H1 (cell line): ENCODE measurements around the gene CORT. TPM values are rescaled to one million over a fixed set of nuclear protein-coding genes. Genes with fewer than 3 reads are reported as not detected.

ENCODE experiments used
- CTCF ChIA-PET: fragments of 300-600 bp; sonication (Branson Sonifier 250); formaldehyde crosslinking; loops from one replicate; lab custom pipeline; 2021; ENCODE audit not compliant: partially characterized antibody; lab: Charles Lee
- POLR2A ChIA-PET: fragments of 300-600 bp; sonication (Branson Sonifier 250); formaldehyde crosslinking; loops from one replicate; lab custom pipeline; 2021; ENCODE audit warnings: inconsistent platforms; ENCODE audit not compliant: partially characterized antibody; lab: Charles Lee
- DNase-seq, 2 experiments: peaks; one replicate each; pipeline versions ENCODE4 v3.0.0 to v3.0.0-alpha.2; 2010 to 2022; ENCODE audit warnings: low spot score in 2 of 2, low read depth in 1 of 2, mixed read lengths in 1 of 2
- FAIRE-seq: peaks from 2 replicates; lab custom pipeline; 2011; peaks lifted over from hg19 to GRCh38; lab: Jason Lieb, UNC
- H2AFZ ChIP-seq: 2 replicates; pipeline ENCODE4 v1.8.1; 2012; ENCODE audit warnings: low read length, inconsistent platforms
- H2AK5ac ChIP-seq: 2 replicates; pipeline ENCODE4 v1.6.1; 2013; ENCODE audit warnings: low read depth, low read length
- H2BK120ac ChIP-seq: replicated peaks from 2 replicates; pipeline ENCODE3; 2013; ENCODE audit warnings: low read depth, low read length, inconsistent platforms
- H2BK12ac ChIP-seq: 2 replicates; pipeline ENCODE4 v1.6.1; 2013; ENCODE audit warnings: low read depth, low read length
- H2BK15ac ChIP-seq: 2 replicates; pipeline ENCODE4 v1.6.1; 2013; ENCODE audit warnings: low read length
- H2BK20ac ChIP-seq: 2 replicates; pipeline ENCODE4 v1.6.1; 2013; ENCODE audit warnings: low read length
- H2BK5ac ChIP-seq: 2 replicates; pipeline ENCODE4 v1.6.1; 2013; ENCODE audit warnings: low read depth, low read length
- H3K14ac ChIP-seq: 2 replicates; pipeline ENCODE4 v1.6.1; 2013; ENCODE audit warnings: inconsistent platforms; ENCODE audit not compliant: insufficient read length
- H3K18ac ChIP-seq: 2 replicates; pipeline ENCODE4 v1.6.1; 2013; ENCODE audit warnings: low read length; ENCODE audit errors: extremely low read depth
- H3K23ac ChIP-seq: 2 replicates; pipeline ENCODE4 v1.6.1; 2013; ENCODE audit warnings: inconsistent platforms; ENCODE audit not compliant: insufficient read length
- H3K23me2 ChIP-seq: 2 replicates; pipeline ENCODE4 v1.6.1; 2013; ENCODE audit warnings: low read depth, low read length
- H3K27ac ChIP-seq: 2 replicates; pipeline ENCODE4 v1.6.1; 2011; ENCODE audit warnings: low read depth, low read length, inconsistent platforms
- H3K27me3 ChIP-seq, 4 experiments: replicated peaks in 1 of 4; 1 replicate in 1 of 4; 2 replicates in 3 of 4; pipeline versions ENCODE4 v1.6.1 to v1.8.1; 2011 to 2013; ENCODE audit warnings: low read length in 3 of 4, mild to moderate bottlenecking in 3 of 4, inconsistent platforms in 2 of 4, mixed read lengths in 2 of 4, moderate library complexity in 1 of 4; ENCODE audit not compliant: control insufficient read depth in 3 of 4, insufficient read depth in 3 of 4; ENCODE audit errors: extremely low read depth in 1 of 4
- H3K36me3 ChIP-seq, 4 experiments: 2 replicates each; pipeline versions ENCODE4 v1.6.1 to v1.8.1; 2011 to 2013; ENCODE audit warnings: mild to moderate bottlenecking in 4 of 4, low read length in 3 of 4, moderate library complexity in 2 of 4, control low read depth in 1 of 4, inconsistent platforms in 1 of 4; ENCODE audit not compliant: insufficient read depth in 4 of 4, control insufficient read depth in 2 of 4
- H3K4ac ChIP-seq: replicated peaks from 2 replicates; pipeline ENCODE3; 2013; ENCODE audit warnings: low read length, low read depth, mixed read lengths, inconsistent platforms; ENCODE audit not compliant: insufficient read length
- H3K4me1 ChIP-seq, 4 experiments: replicated peaks in 1 of 4; 1 replicate in 1 of 4; 2 replicates in 3 of 4; pipeline versions ENCODE4 v1.6.1 to v1.8.1; 2011 to 2013; ENCODE audit warnings: low read length in 3 of 4, inconsistent platforms in 2 of 4, mixed read lengths in 1 of 4; ENCODE audit not compliant: insufficient read depth in 4 of 4, control insufficient read depth in 3 of 4
- H3K4me2 ChIP-seq, 2 experiments: 2 replicates each; pipeline versions ENCODE4 v1.6.1 to v1.8.1; 2011 to 2013; ENCODE audit warnings: low read depth in 2 of 2, low read length in 2 of 2, control low read depth in 1 of 2, inconsistent platforms in 1 of 2, mild to moderate bottlenecking in 1 of 2; ENCODE audit not compliant: insufficient read depth in 1 of 2
- H3K4me3 ChIP-seq, 4 experiments: fragments of 200-600, 300-600 bp in 1 of 4; sonication (generic), shearing (Covaris generic), sonication (Bioruptor Twin) in 1 of 4; 2 replicates each; pipeline versions ENCODE4 v1.5.1 to v1.8.1; 2011 to 2016; ENCODE audit warnings: low read length in 4 of 4, low read depth in 3 of 4, control low read depth in 2 of 4, inconsistent platforms in 2 of 4, mild to moderate bottlenecking in 2 of 4, mixed read lengths in 1 of 4, moderate library complexity in 1 of 4; ENCODE audit not compliant: insufficient read depth in 2 of 4; ENCODE audit errors: extremely low read depth in 1 of 4
- H3K56ac ChIP-seq: replicated peaks from 2 replicates; pipeline ENCODE3; 2013; ENCODE audit warnings: low read depth, mild to moderate bottlenecking, mixed read lengths, low read length, inconsistent platforms; ENCODE audit not compliant: insufficient read length
- H3K79me1 ChIP-seq: 2 replicates; pipeline ENCODE4 v1.6.1; 2013; ENCODE audit warnings: low read depth, low read length, control low read depth
- H3K79me2 ChIP-seq, 2 experiments: 2 replicates each; pipeline versions ENCODE4 v1.6.1 to v1.8.1; 2012 to 2013; ENCODE audit warnings: low read length in 2 of 2, mild to moderate bottlenecking in 2 of 2, inconsistent platforms in 1 of 2; ENCODE audit not compliant: insufficient read depth in 2 of 2, control insufficient read depth in 1 of 2
- H3K9ac ChIP-seq, 4 experiments: replicated peaks in 1 of 4; 1 replicate in 1 of 4; 2 replicates in 3 of 4; pipeline versions ENCODE4 v1.6.1 to v1.8.1; 2011 to 2013; ENCODE audit warnings: low read depth in 3 of 4, low read length in 3 of 4, control low read depth in 2 of 4, mild to moderate bottlenecking in 2 of 4, moderate library complexity in 2 of 4, inconsistent platforms in 1 of 4; ENCODE audit errors: extremely low read depth in 1 of 4
- H3K9me3 ChIP-seq, 2 experiments: 2 replicates each; pipeline versions ENCODE4 v1.6.1 to v1.8.1; 2012 to 2013; ENCODE audit warnings: mild to moderate bottlenecking in 2 of 2, moderate library complexity in 2 of 2, control low read depth in 1 of 2, inconsistent platforms in 1 of 2, low read depth in 1 of 2, low read length in 1 of 2, mixed read lengths in 1 of 2; ENCODE audit not compliant: insufficient read depth in 2 of 2
- H4K20me1 ChIP-seq, 2 experiments: replicated peaks in 1 of 2; 2 replicates each; pipeline versions ENCODE3 to v1.8.1; 2011 to 2013; ENCODE audit warnings: inconsistent platforms in 2 of 2, low read length in 2 of 2, mild to moderate bottlenecking in 1 of 2; ENCODE audit not compliant: insufficient read depth in 2 of 2, control insufficient read depth in 1 of 2
- H4K5ac ChIP-seq: 2 replicates; pipeline ENCODE4 v1.6.1; 2013; ENCODE audit warnings: low read length, low read depth, mixed read lengths, inconsistent platforms; ENCODE audit not compliant: insufficient read length
- H4K8ac ChIP-seq: 2 replicates; pipeline ENCODE4 v1.8.0; 2013; ENCODE audit warnings: mild to moderate bottlenecking, moderate library complexity, low read length, inconsistent platforms; ENCODE audit not compliant: insufficient read depth; ENCODE audit errors: extremely low read depth
- H4K91ac ChIP-seq: replicated peaks from 2 replicates; pipeline ENCODE3; 2013; ENCODE audit warnings: low read length, mixed read lengths, inconsistent platforms; ENCODE audit not compliant: insufficient read length
- BCL11A ChIP-seq, 2 experiments: IDR thresholded peaks; one replicate each; pipeline ENCODE4 v1.6.1; 2011; ENCODE audit warnings: low read depth in 2 of 2, low read length in 2 of 2, mild to moderate bottlenecking in 2 of 2
- BRCA1 ChIP-seq: IDR thresholded peaks from 2 replicates; pipeline ENCODE4 v1.6.1; 2012; ENCODE audit warnings: low read depth, low read length, improper control_type of control experiment
- CBX8 ChIP-seq: fragments of 300-800, 300-1000 bp; sonication (generic); IDR thresholded peaks from 2 replicates; pipeline ENCODE4 v1.7.1; 2016; ENCODE audit warnings: low read depth, low read length, borderline replicate concordance
- KDM4A ChIP-seq: IDR thresholded peaks from one replicate; pipeline ENCODE4 v1.7.1; 2012; ENCODE audit warnings: low read depth, mild to moderate bottlenecking, moderate library complexity, low read length, inconsistent platforms; ENCODE audit not compliant: severe bottlenecking
- KDM5A ChIP-seq: fragments of 200-600 bp; IDR thresholded peaks from 2 replicates; pipeline ENCODE4 v1.7.1; 2012; ENCODE audit warnings: mild to moderate bottlenecking, low read length, inconsistent platforms, mixed read lengths
- NANOG ChIP-seq: IDR thresholded peaks from 2 replicates; pipeline ENCODE4 v1.6.1; 2011; ENCODE audit warnings: low read length, low read depth, mild to moderate bottlenecking, inconsistent platforms; ENCODE audit not compliant: insufficient read depth, poor library complexity, severe bottlenecking
- POLR2AphosphoS5 ChIP-seq: IDR thresholded peaks from 2 replicates; pipeline ENCODE4 v1.6.1; 2011; ENCODE audit warnings: low read depth, low read length
- RAD21 ChIP-seq, 2 experiments: IDR thresholded peaks in 1 of 2; conservative IDR thresholded peaks in 1 of 2; 2 replicates each; pipeline ENCODE4 v1.6.1; 2011; ENCODE audit warnings: low read depth in 2 of 2, low read length in 2 of 2, improper control_type of control experiment in 1 of 2, inconsistent platforms in 1 of 2, mild to moderate bottlenecking in 1 of 2, moderate library complexity in 1 of 2
- RNF2 ChIP-seq: fragments of 200-900, 300-1000 bp; sonication (generic); IDR thresholded peaks from 2 replicates; pipeline ENCODE4 v1.7.1; 2016; ENCODE audit warnings: borderline replicate concordance, low read depth, mild to moderate bottlenecking, antibody characterized with exemption, low read length; ENCODE audit not compliant: poor library complexity, severe bottlenecking; ENCODE audit errors: missing control alignments
- SIRT6 ChIP-seq: IDR thresholded peaks from one replicate; pipeline ENCODE4 v1.7.1; 2012; ENCODE audit warnings: low read length, inconsistent platforms
- SRF ChIP-seq: IDR thresholded peaks from 2 replicates; pipeline ENCODE4 v1.6.1; 2011; ENCODE audit warnings: mild to moderate bottlenecking, low read depth, low read length, moderate library complexity
- TBP ChIP-seq: IDR thresholded peaks from 2 replicates; pipeline ENCODE4 v1.6.1; 2011; ENCODE audit warnings: low read depth, low read length, improper control_type of control experiment
- WGBS, 2 experiments: shearing (Covaris generic) in 1 of 2; methylation state at CpG; one replicate each; pipeline versions ENCODE4 v1.1.6 to v1.1.7; 2013 to 2015; ENCODE audit warnings: low lambda C conversion rate in 2 of 2, mixed read lengths in 2 of 2, inconsistent platforms in 1 of 2, low coverage in 1 of 2, missing lambda C conversion rate in 1 of 2; ENCODE audit not compliant: insufficient replicate concordance in 2 of 2, insufficient coverage in 1 of 2, insufficient read length in 1 of 2; ENCODE audit errors: extremely low coverage in 1 of 2, missing lambda C conversion rate in 1 of 2; 5-methylcytosine and 5-hydroxymethylcytosine counted together
- polyA plus RNA-seq, 7 experiments: library from polyadenylated mRNA; depleted of rRNA in 3 of 7; stranded (reverse) in 5 of 7; unstranded in 2 of 7; fragments of >200 nt in 5 of 7; fragments of 200-250 nt in 2 of 7; gene quantifications; 1 replicate in 5 of 7; 2 replicates in 1 of 7; 4 replicates in 1 of 7; pipeline versions ENCODE4 v1.2.1 to v1.2.3, GENCODE V29; 2011 to 2013; ENCODE audit warnings: missing spikeins in 2 of 7, mixed read lengths in 2 of 7
- total RNA-seq: library from RNA; stranded (reverse); fragmentation: NEBNext Ultra II Directional; extraction: Animal tissue kit (Norgen Biotek cat#: 25700); gene quantifications from 2 replicates; pipeline ENCODE4 v1.2.1, GENCODE V29; 2021

CORT gene
- total and polyA plus RNA-seq, 2 of the 8 experiments (the other 6 are each of a cell fraction or from before 2014, with no cell fraction given) = 0.15 to 0.30 TPM

DNA sequence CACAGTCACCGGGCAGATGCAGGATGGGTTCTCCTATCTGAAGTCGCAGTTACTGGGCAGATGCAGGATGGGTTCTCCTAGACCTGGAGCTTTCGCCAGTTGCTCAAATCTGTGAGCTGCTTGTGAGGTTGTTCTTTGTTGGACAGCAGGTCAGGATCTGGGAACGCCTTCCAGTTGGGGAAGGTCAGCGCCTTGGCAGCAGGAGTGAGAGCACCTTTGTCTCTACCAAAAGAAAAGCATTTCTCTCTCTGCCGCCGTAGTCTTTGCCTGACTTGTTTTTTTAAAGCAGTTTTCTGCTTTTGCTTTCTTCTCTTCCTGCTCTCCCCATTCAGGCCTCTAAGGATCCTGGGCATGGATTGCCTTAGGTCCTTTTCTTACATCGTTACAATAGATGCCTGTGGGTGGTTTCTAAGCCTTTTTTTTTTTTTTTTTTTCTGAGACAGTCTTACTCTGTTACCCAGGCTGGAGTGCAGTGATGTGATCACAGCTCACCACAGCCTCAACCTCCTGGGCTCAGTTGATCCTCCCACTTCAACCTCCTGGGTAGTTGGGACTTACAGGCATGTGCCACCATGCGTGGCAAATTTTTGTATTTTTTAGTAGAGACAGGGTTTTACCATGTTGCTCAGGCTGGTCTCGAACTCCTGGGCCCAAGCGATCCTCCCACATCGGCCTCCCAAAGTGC lies 40.6 kb downstream of the CORT start:
- Histone ChIP-seq H3K56ac (no peak overlapping the region), H2AFZ (no peak overlapping the region), H3K27ac (no peak overlapping the region), H3K9me3 (no peaks in the 10 kb centered on the region), H3K79me1 (peaks cover 3% of the 10 kb centered on the region; the same call in 1 of the 2 replicates), H2BK120ac (no peak overlapping the region), H3K9ac (no peak overlapping the region), H3K4me1 (peaks cover 4 to 6% (median 5%) of the 10 kb centered on the region in 4 experiments; a peak in 4 of 7 replicates), H3K79me2 (peaks cover 0 to 41% of the 10 kb centered on the region in 2 experiments; a peak in 2 of 4 replicates), H2AK5ac (no peak overlapping the region), H3K27me3 (no peaks in the 10 kb centered on the region), H2BK20ac (no peak overlapping the region), H3K23me2 (no peaks in the 10 kb centered on the region), H3K36me3 (no peaks in the 10 kb centered on the region), H3K18ac (0 out of 2 replicates have a peak overlapping the region, but pooled peaks have one; percentile 17), H2BK5ac (no peak overlapping the region), H3K14ac (no peak overlapping the region), H3K4me3 (no peak overlapping the region), H3K4ac (no peak overlapping the region), H3K4me2 (peak overlapping the region in 1 of 2 experiments; percentile 27; a peak in 1 of 4 replicates), H4K5ac (no peak overlapping the region), H3K23ac (no peak overlapping the region), H2BK12ac (no peak overlapping the region), H4K20me1 (peaks cover 4 to 6% of the 10 kb centered on the region in 2 experiments), H4K8ac (no peak overlapping the region), H2BK15ac (no peak overlapping the region), H4K91ac (no peak overlapping the region)
- FAIRE-seq = no peak
- CTCF ChIA-PET = interaction anchor here (1.6 to 8.5 kb wide), 4 partner anchors 12 to 58 kb away, joined by 7 to 132 read pairs (median 44); partner anchors contain the start of gene CENPS
- 80% methylated on average over 12 of the region's 12 CpGs; no CpG with 5 or more reads in 1 of the 2 experiments for WGBS, 2 experiments
- DNase-seq = no peak
- POLR2A ChIA-PET = interaction anchor here (1.5 kb wide), 1 partner anchor 12 kb away, joined by 4 read pairs; no protein-coding TSS in a partner anchor
- TF ChIP-seq BRCA1 = no peak
- TF ChIP-seq TBP = no peak
- TF ChIP-seq POLR2AphosphoS5 = no peak
- no peak for TF ChIP-seq SRF
- TF ChIP-seq NANOG = no peak
- TF ChIP-seq RNF2 = no peak
- TF ChIP-seq BCL11A (IDR thresholded peaks at IDR 0.05; ENCODE audit: low read depth in 2 of 2, low read length in 2 of 2) = no peak
- no peak for TF ChIP-seq SIRT6
- no peak for TF ChIP-seq KDM5A
- no peak for TF ChIP-seq RAD21 (IDR thresholded peaks at IDR 0.05 in 1 of 2, conservative IDR thresholded peaks at IDR 0.05 in 1 of 2; ENCODE audit: low read depth in 2 of 2, low read length in 2 of 2)
- TF ChIP-seq KDM4A = no peak
- TF ChIP-seq CBX8 = no peak
